Stimulated activated CD4-positive, alpha-beta T cell treated with anti-CD3 and anti-CD28 coated beads, Interleukin-2, amount 100 ng/mL, for 48 hours (primary cell): ENCODE results near the gene NUDT13.

Experiments
- DNase-seq, 2 donors: peaks; one replicate each; pipeline ENCODE4 v3.0.0-alpha.2; 2020

The NUDT13 gene

GRCh38 chr10:73110345-73110849, at the start of gene NUDT13:
TSS of gene NUDT13 (plus strand) at chr10:73110455. CDS start at chr10:73114366, 3,911 bp downstream.
- peak; percentile 20 to 27 for DNase-seq

- DNase-seq = no peak
Measured at GRCh38 chr10:73060738-73061635, 49.3 kb upstream of the NUDT13 start.

DNA sequence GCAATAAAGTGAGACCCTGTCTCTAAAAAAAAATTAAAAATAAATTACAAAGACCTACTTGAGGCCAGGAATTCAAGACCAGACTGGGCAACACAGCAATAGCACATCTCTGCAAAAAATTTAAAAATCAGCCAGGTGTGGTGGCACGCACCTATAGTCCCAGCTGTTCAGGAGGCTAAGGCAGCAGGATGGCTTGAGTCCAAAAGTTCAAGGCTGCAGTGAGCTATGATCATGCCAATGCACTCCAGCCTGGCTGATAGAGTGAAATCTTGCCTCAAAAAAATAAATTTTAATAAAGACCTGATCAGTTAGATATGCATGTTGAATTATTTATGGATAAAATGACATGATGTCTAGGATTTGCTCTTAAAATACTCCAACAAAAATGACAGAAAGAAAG, 48.5 kb upstream of the NUDT13 start:
- no peak for DNase-seq

- DNase-seq = no peak
Measured at GRCh38 chr10:73065441-73065840, 44.8 kb upstream of the NUDT13 start.

GRCh38 chr10:73073627-73074026, 36.6 kb upstream of the NUDT13 start:
- DNase-seq = no peak

DNA sequence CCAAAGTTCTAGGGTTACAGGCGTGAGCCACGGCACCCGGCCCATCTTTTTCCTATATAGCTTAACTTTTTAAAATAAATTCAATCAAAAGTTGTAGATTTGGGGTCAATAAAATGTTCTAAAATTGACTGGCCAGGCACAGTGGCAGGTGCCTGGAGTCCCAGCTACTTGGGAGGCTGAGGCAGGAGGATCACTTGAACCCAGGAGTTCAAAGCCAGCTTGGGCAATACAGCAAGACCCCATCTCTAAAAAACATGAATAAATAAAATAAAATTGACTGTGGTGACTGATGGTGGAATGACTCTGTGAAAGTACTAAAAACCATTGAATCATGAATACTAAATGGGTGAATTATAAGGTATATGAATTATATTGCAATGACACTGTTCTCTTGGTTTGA, 34.4 kb upstream of the NUDT13 start:
- DNase-seq = no peak

- no peak for DNase-seq
Measured at GRCh38 chr10:73076360-73077183, 33.7 kb upstream of the NUDT13 start.

DNA sequence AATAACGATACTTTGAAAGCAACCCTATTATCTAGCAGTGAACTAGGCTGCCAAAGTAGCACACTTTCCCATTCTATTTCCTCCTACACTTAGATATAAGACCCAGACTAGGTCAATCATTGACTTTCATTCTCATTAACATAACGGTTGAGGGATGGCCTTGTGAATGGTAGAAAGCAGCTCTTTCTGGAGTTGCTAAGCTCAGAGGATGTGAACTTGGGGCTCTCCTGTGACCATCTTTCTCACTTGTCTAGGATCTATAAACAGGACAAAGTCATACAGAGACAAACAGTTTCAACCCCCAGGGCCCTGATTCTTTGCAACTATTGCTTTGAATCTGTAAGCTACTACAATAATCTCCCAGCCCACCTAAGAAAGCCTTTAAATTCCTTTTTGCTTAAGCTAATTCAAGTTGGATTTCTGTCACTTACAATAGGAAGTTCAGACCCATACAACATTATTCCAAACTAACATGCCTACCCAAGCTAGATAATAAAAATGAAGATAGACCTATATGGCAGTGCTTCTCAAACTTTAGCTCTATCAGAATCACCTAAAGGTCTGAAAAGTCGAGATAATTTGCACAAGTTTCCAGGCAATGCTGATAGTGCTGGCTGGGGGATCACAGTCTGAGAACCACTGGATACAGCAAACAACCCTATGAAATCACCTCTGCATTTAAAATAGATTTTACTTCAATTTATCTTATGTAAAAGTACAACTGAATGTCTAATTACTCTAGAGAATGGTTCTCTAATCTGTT, 30.3 kb upstream of the NUDT13 start:
- no peak for DNase-seq

GRCh38 chr10:73083221-73083620, 27.0 kb upstream of the NUDT13 start:
- DNase-seq = no peak

- DNase-seq = no peak
Measured at GRCh38 chr10:73084209-73084608, 26.0 kb upstream of the NUDT13 start.

DNA sequence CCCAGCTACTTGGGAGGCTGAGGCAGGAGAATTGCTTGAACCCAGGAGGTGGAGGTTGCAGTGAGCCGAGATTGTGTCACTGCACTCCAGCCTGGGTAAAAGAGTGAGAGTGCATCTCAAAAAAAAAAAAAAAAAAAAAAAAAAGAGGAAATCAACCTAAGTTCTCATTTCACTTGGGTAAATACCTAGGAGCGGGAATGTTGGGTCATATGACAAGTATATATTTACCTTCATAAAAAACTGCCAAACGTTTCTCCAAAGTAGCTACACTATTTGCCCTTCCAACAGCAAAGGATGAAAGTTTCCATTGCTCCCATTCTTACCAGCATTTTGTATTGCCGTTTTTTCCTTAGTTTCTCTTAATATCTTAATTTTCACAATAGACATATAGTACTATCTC, 23.4 kb upstream of the NUDT13 start:
- DNase-seq = no peak

- DNase-seq = no peak
Measured at GRCh38 chr10:73088304-73088703, 22.0 kb upstream of the NUDT13 start.

- no peak for DNase-seq
Measured at GRCh38 chr10:73092830-73093229, 17.4 kb upstream of the NUDT13 start.

DNA sequence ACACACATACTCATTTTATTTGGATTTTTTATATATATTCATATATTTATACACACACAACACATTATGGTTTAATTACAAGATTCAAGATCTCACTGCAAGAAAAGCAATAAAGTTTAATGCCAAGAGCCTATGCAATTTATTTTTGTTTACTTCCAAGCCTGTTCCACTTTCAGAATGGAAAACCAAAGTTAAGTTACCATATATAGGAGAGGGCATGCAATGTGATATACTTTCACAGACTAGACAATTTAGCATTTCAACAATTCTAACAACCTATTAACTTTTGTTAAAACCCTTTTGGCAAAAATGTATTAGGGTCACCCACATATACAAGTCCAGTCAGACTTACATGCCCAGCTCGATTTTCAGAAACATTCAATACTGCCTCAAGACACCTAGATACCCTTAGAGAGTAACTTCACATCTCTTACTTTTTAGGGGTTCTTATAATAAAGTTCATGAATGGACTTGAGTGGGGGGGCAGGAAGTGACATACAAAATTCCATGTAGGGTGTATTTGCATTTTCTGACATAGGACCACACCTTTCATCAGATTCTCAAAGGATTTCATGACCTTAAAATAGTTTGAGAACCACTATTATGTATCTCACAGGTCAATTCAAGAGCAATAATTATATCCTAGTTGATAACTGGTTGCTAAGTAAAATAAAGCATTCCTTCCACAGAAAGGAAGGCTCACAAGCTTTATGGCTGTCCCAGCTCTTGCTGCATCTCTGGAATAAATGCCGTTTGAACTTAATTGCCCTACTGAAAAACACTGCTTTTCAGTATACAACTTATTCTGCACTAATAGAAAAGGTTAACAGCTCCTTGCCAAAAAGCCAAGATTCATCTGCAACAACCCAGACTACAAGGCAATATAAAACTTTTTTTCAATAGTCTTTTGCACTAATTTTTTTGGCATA, 16.1 kb upstream of the NUDT13 start:
- DNase-seq = no peak

GRCh38 chr10:73094986-73095480, 15.2 kb upstream of the NUDT13 start:
- no peak for DNase-seq

- DNase-seq = peak; percentile 13 to 28
Measured at GRCh38 chr10:73095481-73096021, 14.7 kb upstream of the NUDT13 start.

DNA sequence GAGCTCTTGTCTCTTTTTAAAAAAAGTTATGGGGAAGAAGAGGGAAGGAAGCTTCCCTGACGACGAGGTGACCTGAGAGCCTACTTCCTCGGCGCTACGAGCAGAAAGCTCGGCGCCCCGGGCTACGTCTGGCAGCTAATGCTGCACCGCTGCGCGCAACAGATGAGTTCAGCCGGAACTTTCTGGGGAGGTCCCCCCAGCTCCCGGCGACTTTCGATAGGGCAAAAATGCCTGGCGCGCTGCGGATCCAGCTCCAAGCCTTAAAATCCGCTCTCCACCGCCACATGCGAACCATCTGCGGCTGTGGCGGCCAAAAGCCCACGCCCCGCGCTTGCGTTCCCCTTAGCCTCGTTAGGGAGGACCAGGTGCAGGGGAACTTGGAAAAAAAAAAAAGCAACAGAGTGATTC, 14.2 kb upstream of the NUDT13 start:
- DNase-seq = peak; percentile 58 to 61

DNA sequence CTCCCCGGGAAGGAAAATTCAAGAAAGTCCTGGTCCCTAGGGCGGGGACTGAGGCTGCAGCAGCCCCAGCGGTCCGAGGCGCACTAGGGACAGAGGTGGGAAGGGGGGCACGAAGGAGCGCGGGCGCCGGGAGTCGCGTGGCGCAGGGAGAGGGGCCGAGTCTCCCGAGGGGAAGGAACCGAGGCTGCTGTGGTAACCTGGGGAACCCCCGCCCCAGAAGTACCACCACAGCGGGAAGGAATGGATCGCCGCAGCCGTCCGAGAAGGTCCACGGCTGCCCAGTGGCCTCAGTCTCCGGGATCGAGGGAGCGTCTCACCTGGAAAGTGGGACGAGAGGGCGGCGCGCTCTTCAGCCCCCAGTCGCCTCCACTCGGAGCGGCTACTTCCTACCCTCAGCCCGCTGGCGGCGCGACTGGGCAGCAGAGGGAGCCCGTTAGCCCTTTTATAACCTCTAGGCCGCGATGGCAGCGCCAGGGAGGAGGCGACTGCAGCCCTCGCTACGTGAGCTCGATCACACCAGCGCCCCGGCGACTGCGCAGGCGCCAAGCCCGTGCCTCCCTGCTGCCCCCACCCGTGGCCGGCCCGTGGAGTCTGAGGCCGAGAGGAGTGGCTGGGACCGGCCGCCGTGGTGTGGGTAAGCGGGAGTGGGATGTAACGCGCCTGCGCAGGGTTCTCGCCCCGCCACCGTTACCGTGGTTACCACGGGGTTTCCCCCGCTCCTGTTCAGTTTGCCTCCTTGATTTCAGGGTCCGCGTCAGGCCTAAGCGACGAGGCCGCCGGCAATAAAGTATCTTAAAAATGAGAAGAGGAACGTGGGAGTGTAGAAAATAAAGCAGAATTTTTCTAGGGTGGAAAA, 13.6 kb upstream of the NUDT13 start, which contains the start of gene P4HA1:
TSS of gene P4HA1 (minus strand) at position 418 of the 856 bp plus-strand sequence. CDS start 21,983 bp downstream, outside the sequence.
- DNase-seq = peak; percentile 98 to 99

DNA sequence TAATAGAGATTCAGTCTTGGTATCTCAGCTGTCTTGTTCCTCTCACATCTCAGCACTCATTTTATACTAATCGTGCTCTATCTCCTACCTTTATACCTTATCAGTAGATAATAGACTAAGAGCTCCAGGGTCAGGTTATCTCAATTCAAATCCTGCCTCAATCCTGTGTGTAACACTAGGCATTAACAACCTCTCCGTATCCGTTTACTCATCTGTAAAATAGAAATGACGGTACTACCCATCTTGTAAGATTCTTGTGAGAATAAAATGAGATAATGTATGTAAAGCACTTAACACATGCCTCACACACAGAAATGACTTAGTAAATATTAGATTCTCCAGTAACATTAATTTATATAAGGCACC, 13.0 kb upstream of the NUDT13 start:
- no peak for DNase-seq

DNA sequence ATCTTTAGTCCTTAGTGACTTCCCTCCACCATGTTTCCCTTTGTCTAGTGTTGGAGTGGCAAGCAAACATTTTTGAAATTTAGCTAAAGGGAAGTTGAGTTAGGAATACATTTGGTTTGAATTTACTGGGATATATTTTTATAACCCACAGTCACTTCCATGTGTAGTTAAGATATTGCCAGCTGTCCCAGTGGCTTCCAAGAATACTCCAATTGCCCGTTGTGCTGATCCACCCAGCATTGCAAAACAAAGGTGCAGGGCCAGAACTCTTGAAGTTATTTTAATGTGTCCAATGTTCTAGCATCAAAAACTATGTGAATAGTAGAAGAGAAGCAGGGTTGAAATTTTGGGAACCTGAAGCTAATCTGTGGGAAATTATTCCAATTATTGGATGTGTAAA, 11.1 kb upstream of the NUDT13 start:
- DNase-seq = no peak
